ENCODE results near the gene ENKD1. TPM values are rescaled to one million over a fixed set of nuclear protein-coding genes. Genes with fewer than 3 reads are reported as not detected.

The ENKD1 gene
- total RNA-seq, 1 donor from 2014 or later = 6.9 TPM

GRCh38 chr16:67613808-67614207 is 52.7 kb downstream of the ENKD1 start:
- peaks cover 21% of the 10 kb centered on the region for H3K36me3 ChIP-seq
- H3K27me3 ChIP-seq = no peaks in the 10 kb centered on the region
- no peak overlapping the region for H3K9ac ChIP-seq
- no peak overlapping the region for H3K27ac ChIP-seq
- no peak overlapping the region for H3K27ac Mint-ChIP-seq
- no peak overlapping the region for H2AFZ ChIP-seq (replicated peaks)
- peaks cover 17% of the 10 kb centered on the region for H3K79me2 ChIP-seq (ENCODE audit: low read depth)
- TF ChIP-seq, protein P1, sequence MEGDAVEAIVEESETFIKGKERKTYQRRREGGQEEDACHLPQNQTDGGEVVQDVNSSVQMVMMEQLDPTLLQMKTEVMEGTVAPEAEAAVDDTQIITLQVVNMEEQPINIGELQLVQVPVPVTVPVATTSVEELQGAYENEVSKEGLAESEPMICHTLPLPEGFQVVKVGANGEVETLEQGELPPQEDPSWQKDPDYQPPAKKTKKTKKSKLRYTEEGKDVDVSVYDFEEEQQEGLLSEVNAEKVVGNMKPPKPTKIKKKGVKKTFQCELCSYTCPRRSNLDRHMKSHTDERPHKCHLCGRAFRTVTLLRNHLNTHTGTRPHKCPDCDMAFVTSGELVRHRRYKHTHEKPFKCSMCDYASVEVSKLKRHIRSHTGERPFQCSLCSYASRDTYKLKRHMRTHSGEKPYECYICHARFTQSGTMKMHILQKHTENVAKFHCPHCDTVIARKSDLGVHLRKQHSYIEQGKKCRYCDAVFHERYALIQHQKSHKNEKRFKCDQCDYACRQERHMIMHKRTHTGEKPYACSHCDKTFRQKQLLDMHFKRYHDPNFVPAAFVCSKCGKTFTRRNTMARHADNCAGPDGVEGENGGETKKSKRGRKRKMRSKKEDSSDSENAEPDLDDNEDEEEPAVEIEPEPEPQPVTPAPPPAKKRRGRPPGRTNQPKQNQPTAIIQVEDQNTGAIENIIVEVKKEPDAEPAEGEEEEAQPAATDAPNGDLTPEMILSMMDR (IDR thresholded peaks at IDR 0.05) = peak; percentile 44
- no peak for TF ChIP-seq EZH2 (IDR thresholded peaks at IDR 0.05)
- DNase-seq (ENCODE audit: low spot score) = peak; percentile 35
- H3K4me1 ChIP-seq = no peaks in the 10 kb centered on the region
- peaks cover 39% of the 10 kb centered on the region for H3K36me3 Mint-ChIP-seq
- no peaks in the 10 kb centered on the region for H3K9me3 Mint-ChIP-seq
- H3K9me3 ChIP-seq (ENCODE audit: low read depth) = no peaks in the 10 kb centered on the region
- peaks cover 6% of the 10 kb centered on the region for H3F3A ChIP-seq (ENCODE audit: low read depth)
- no peaks in the 10 kb centered on the region for H3K27me3 Mint-ChIP-seq (ENCODE audit: insufficient read depth, low read depth)
- H3K4me2 ChIP-seq = no peak overlapping the region
- H3K4me3 ChIP-seq = no peak overlapping the region
- H3K4me3 Mint-ChIP-seq = no peak overlapping the region
- H4K20me1 ChIP-seq (ENCODE audit: low read depth) = peaks cover 5% of the 10 kb centered on the region
- H3K4me1 Mint-ChIP-seq = no peaks in the 10 kb centered on the region

Other genes starting within 250 kb of the ENKD1 start
- gene HSD11B2, start 235.6 kb downstream of the ENKD1 start, total RNA-seq (ENCODE audit: low replicate concordance) = 1.6 TPM in 1 of 2 replicates, not detected in the other
- 29.7 and 42.0 TPM in 2 replicates for gene ATP6V0D1, start 185.6 kb downstream of the ENKD1 start, total RNA-seq (ENCODE audit: low replicate concordance)
- gene AGRP, start 183.2 kb downstream of the ENKD1 start, total RNA-seq (ENCODE audit: low replicate concordance) = not detected in 2 replicates
- 8.7 and 13.5 TPM in 2 replicates for gene RIPOR1, start 137.9 kb downstream of the ENKD1 start, total RNA-seq (ENCODE audit: low replicate concordance)
- 75.7 and 76.3 TPM in 2 replicates for gene CTCF, start 104.2 kb downstream of the ENKD1 start, total RNA-seq (ENCODE audit: low replicate concordance)
- 14.5 and 18.2 TPM in 2 replicates for gene CARMIL2, start 21.6 kb downstream of the ENKD1 start, total RNA-seq (ENCODE audit: low replicate concordance)
- gene ACD, start 6.5 kb downstream of the ENKD1 start, total RNA-seq (ENCODE audit: low replicate concordance) = 11.5 and 31.7 TPM in 2 replicates
- 2.7 and 8.7 TPM in 2 replicates for gene PARD6A, start 5.8 kb downstream of the ENKD1 start, total RNA-seq (ENCODE audit: low replicate concordance)
- 0.24 and 6.0 TPM in 2 replicates for gene C16orf86, start 64 bp upstream of the ENKD1 start, total RNA-seq (ENCODE audit: low replicate concordance)
- 13.2 and 21.4 TPM in 2 replicates for gene GFOD2, start 52.6 kb upstream of the ENKD1 start, total RNA-seq (ENCODE audit: low replicate concordance)
- 11.4 and 12.3 TPM in 2 replicates for gene RANBP10, start 139.8 kb upstream of the ENKD1 start, total RNA-seq (ENCODE audit: low replicate concordance)
- 2.8 and 2.9 TPM in 2 replicates for gene TSNAXIP1, start 140.1 kb upstream of the ENKD1 start, total RNA-seq (ENCODE audit: low replicate concordance)
- 27.3 and 46.5 TPM in 2 replicates for gene THAP11, start 175.6 kb upstream of the ENKD1 start, total RNA-seq (ENCODE audit: low replicate concordance)
- gene NUTF2, start 180.2 kb upstream of the ENKD1 start, total RNA-seq (ENCODE audit: low replicate concordance) = 133 and 221 TPM in 2 replicates
- 36.2 and 60.4 TPM in 2 replicates for gene CENPT, start 180.9 kb upstream of the ENKD1 start, total RNA-seq (ENCODE audit: low replicate concordance)
- gene EDC4, start 206.3 kb upstream of the ENKD1 start, total RNA-seq (ENCODE audit: low replicate concordance) = 32.7 and 54.2 TPM in 2 replicates
- 0.54 and 2.0 TPM in 2 replicates for gene NRN1L, start 218.1 kb upstream of the ENKD1 start, total RNA-seq (ENCODE audit: low replicate concordance)
- 13.1 and 30.4 TPM in 2 replicates for gene PSKH1, start 226.5 kb upstream of the ENKD1 start, total RNA-seq (ENCODE audit: low replicate concordance)